ENCODE results near the gene TMPRSS9. TPM values are rescaled to one million over a fixed set of nuclear protein-coding genes. Genes with fewer than 3 reads are reported as not detected.

Gene TMPRSS9
- polyA plus RNA-seq, 1 donor from 2014 or later, result not detected

- H3K27me3 ChIP-seq (ENCODE audit: insufficient read depth, low read depth, low read length), result no peaks in the 10 kb centered on the region
- H3K4me3 ChIP-seq (ENCODE audit: low read length), result peak overlapping the region; percentile 25
- H3K27ac ChIP-seq (ENCODE audit: low read length), result no peak overlapping the region
- no peaks in the 10 kb centered on the region for H3K36me3 ChIP-seq (ENCODE audit: insufficient read depth, low read length)
- H3K79me2 ChIP-seq (replicated peaks; ENCODE audit: insufficient read depth, low read length), result peaks cover 58% of the 10 kb centered on the region
- H3K9me3 ChIP-seq (ENCODE audit: low read length), result no peaks in the 10 kb centered on the region
- no peak for TF ChIP-seq SMC3 (conservative IDR thresholded peaks at IDR 0.05; ENCODE audit: poor library complexity)
- no peak for TF ChIP-seq POLR2AphosphoS5 (IDR thresholded peaks at IDR 0.05)
- TF ChIP-seq, protein P1, sequence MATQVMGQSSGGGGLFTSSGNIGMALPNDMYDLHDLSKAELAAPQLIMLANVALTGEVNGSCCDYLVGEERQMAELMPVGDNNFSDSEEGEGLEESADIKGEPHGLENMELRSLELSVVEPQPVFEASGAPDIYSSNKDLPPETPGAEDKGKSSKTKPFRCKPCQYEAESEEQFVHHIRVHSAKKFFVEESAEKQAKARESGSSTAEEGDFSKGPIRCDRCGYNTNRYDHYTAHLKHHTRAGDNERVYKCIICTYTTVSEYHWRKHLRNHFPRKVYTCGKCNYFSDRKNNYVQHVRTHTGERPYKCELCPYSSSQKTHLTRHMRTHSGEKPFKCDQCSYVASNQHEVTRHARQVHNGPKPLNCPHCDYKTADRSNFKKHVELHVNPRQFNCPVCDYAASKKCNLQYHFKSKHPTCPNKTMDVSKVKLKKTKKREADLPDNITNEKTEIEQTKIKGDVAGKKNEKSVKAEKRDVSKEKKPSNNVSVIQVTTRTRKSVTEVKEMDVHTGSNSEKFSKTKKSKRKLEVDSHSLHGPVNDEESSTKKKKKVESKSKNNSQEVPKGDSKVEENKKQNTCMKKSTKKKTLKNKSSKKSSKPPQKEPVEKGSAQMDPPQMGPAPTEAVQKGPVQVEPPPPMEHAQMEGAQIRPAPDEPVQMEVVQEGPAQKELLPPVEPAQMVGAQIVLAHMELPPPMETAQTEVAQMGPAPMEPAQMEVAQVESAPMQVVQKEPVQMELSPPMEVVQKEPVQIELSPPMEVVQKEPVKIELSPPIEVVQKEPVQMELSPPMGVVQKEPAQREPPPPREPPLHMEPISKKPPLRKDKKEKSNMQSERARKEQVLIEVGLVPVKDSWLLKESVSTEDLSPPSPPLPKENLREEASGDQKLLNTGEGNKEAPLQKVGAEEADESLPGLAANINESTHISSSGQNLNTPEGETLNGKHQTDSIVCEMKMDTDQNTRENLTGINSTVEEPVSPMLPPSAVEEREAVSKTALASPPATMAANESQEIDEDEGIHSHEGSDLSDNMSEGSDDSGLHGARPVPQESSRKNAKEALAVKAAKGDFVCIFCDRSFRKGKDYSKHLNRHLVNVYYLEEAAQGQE (IDR thresholded peaks at IDR 0.05; ENCODE audit: borderline replicate concordance), result no peak
- no peak for TF ChIP-seq CTCF (IDR thresholded peaks at IDR 0.05; ENCODE audit: poor library complexity, severe bottlenecking)
- TF ChIP-seq RAD21 (conservative IDR thresholded peaks at IDR 0.05), result no peak
- no peak for TF ChIP-seq MXI1 (conservative IDR thresholded peaks at IDR 0.05; ENCODE audit: poor library complexity, severe bottlenecking)
- TF ChIP-seq TAF1 (IDR thresholded peaks at IDR 0.05; ENCODE audit: low read depth), result no peak
- no peak for TF ChIP-seq EZH2 (IDR thresholded peaks at IDR 0.05; ENCODE audit: borderline replicate concordance, insufficient read depth, low read length, poor library complexity, severe bottlenecking)
- no peak for TF ChIP-seq EP300 (conservative IDR thresholded peaks at IDR 0.05; ENCODE audit: poor library complexity, severe bottlenecking)
- no peaks in the 10 kb centered on the region for H3F3A ChIP-seq (ENCODE audit: insufficient read depth, low read length, poor library complexity, severe bottlenecking)
- no peak overlapping the region for H3K4me2 ChIP-seq (ENCODE audit: low read length)
- no peaks in the 10 kb centered on the region for H3K9me2 ChIP-seq (ENCODE audit: insufficient read depth, low read length)
- H2AFZ ChIP-seq (ENCODE audit: low read depth, low read length), result no peak overlapping the region
- peak overlapping the region; percentile 5 for H3K9ac ChIP-seq (ENCODE audit: low read length)
- H4K20me1 ChIP-seq (ENCODE audit: insufficient read depth), result no peaks in the 10 kb centered on the region
Measured at GRCh38 chr19:2330632-2331284, 29.3 kb upstream of the TMPRSS9 start.

- Histone ChIP-seq H2AFZ (ENCODE audit: low read depth, low read length) (no peak overlapping the region), H3K9me3 (ENCODE audit: low read length) (no peaks in the 10 kb centered on the region), H3K36me3 (ENCODE audit: insufficient read depth, low read length) (no peaks in the 10 kb centered on the region), H3K4me2 (ENCODE audit: low read length) (no peak overlapping the region), H3K27me3 (ENCODE audit: insufficient read depth, low read depth, low read length) (no peaks in the 10 kb centered on the region), H3K27ac (ENCODE audit: low read length) (no peak overlapping the region), H3F3A (ENCODE audit: insufficient read depth, low read length, poor library complexity, severe bottlenecking) (no peaks in the 10 kb centered on the region), H3K9me2 (ENCODE audit: insufficient read depth, low read length) (no peaks in the 10 kb centered on the region), H3K9ac (ENCODE audit: low read length) (no peak overlapping the region), H3K4me3 (ENCODE audit: low read length) (no peak overlapping the region), H3K79me2 (replicated peaks; ENCODE audit: insufficient read depth, low read length) (peaks cover 59% of the 10 kb centered on the region), H4K20me1 (ENCODE audit: insufficient read depth) (no peaks in the 10 kb centered on the region)
- no peak for TF ChIP-seq MXI1 (conservative IDR thresholded peaks at IDR 0.05; ENCODE audit: poor library complexity, severe bottlenecking)
- TF ChIP-seq RAD21 (conservative IDR thresholded peaks at IDR 0.05), result no peak
- TF ChIP-seq SMC3 (conservative IDR thresholded peaks at IDR 0.05; ENCODE audit: poor library complexity), result no peak
- TF ChIP-seq TAF1 (IDR thresholded peaks at IDR 0.05; ENCODE audit: low read depth), result no peak
- TF ChIP-seq EZH2 (IDR thresholded peaks at IDR 0.05; ENCODE audit: borderline replicate concordance, insufficient read depth, low read length, poor library complexity, severe bottlenecking), result no peak
- TF ChIP-seq, protein P1 (IDR thresholded peaks at IDR 0.05; ENCODE audit: borderline replicate concordance), result no peak
- TF ChIP-seq EP300 (conservative IDR thresholded peaks at IDR 0.05; ENCODE audit: poor library complexity, severe bottlenecking), result no peak
- TF ChIP-seq POLR2AphosphoS5 (IDR thresholded peaks at IDR 0.05), result no peak
- no peak for TF ChIP-seq CTCF (IDR thresholded peaks at IDR 0.05; ENCODE audit: poor library complexity, severe bottlenecking)
Measured at GRCh38 chr19:2331601-2332246, 28.3 kb upstream of the TMPRSS9 start.

All from neural cell (in vitro differentiated cells).